SHP77 (cell line): ENCODE data around the gene GPC6.

Experiments
- DNase-seq, 2 experiments: peaks; one replicate each; lab custom pipeline; 2025; lab: John Stamatoyannopoulos, UW

GPC6 gene

GRCh38 chr13:93775507-93776108 is 549.0 kb downstream of the GPC6 start:
- no peak for DNase-seq

DNA sequence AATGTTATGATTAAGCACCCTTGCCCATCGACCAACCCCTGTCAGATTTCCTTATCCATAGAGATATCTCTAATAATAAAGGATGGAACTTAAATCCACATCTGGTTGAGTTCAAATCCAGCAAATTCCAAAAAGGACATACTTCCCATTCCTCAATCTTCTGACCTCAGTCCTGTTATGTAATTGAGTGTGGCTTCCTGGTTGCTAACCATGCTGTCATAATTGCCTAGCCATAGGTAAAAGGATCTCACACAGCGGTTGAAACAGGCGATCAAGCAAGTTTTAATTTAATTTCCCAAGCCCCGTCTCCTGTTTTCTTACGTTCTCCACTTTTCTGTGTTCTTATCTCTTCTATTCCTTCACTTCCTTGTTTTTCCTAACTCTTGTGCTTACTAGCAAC is 550.3 kb downstream of the GPC6 start:
- no peak for DNase-seq

GRCh38 chr13:93777504-93777903 is 550.9 kb downstream of the GPC6 start:
- DNase-seq, result no peak

DNA sequence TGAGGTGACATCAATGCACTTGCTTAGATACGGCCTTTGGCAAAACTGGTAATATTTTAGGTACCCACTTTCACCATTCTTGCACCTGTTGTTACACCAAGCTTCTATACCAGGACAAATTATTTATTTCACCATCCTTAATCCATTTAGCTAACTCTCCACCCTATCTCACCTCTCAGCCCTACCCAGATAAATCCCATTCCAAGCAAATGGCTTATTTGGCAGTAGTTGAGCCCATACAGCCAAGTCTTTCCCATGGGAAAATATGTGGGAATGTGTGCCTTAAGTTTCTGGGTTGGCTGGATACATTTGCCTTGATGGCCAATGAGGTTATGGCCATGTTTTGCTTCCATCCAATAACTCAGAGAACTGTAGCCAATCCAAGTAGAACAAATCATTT is 551.9 kb downstream of the GPC6 start:
- DNase-seq, result no peak

GRCh38 chr13:93784191-93784590 is 557.6 kb downstream of the GPC6 start:
- DNase-seq, result no peak

DNA sequence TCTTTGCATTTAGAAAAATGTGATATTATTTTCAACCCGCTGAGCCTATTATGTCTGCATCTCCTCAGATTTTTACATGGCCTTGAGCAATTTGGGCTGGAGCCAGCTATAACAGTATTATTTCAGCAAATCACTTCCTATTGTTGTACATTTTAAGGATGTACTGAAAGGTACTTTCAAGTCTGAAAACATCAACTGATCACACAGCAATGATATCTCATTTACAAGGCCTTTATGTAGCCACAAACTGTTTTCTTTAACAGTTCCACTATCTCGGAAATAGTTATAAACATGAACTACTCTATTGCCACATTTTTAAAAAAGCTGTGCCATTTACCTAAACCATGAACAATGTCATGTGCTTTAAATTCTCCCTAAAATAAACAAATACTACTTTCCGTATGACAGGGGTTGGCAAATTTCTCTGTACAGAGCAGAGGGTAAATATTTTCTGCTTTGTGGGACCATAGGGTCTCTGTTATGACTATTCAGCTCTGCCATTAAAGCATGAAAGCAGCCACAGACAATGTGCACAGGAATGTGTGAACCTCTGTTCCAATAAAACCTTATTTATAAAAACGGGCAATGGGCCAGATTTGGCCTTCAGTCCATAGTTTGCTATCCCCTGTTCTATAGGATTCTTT is 560.4 kb downstream of the GPC6 start:
- DNase-seq, result no peak

- DNase-seq, result no peak
Measured at GRCh38 chr13:93788456-93788855, 561.8 kb downstream of the GPC6 start.

- DNase-seq, result no peak
Measured at GRCh38 chr13:93789058-93789457, 562.5 kb downstream of the GPC6 start.

GRCh38 chr13:93794197-93794885 is 567.7 kb downstream of the GPC6 start:
- no peak for DNase-seq

DNA sequence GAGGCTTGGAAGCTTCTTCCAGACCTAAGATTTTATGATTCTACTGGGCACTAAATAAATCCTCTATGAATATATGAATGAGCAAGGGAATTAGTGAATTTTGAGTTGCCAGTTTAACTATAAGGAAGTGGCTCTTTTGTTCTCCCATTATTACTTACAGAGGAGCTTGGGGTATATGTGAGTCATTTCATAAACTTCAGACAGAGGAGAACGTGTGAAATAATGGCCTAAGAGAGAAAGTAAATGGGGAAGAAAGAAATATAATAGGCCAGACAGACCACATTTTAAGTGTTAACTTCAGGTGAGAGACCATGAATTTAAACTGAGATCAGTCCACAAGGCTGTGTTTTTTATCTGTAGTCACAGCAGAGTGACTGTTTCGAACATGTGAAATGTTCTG is 570.9 kb downstream of the GPC6 start:
- no peak for DNase-seq

DNA sequence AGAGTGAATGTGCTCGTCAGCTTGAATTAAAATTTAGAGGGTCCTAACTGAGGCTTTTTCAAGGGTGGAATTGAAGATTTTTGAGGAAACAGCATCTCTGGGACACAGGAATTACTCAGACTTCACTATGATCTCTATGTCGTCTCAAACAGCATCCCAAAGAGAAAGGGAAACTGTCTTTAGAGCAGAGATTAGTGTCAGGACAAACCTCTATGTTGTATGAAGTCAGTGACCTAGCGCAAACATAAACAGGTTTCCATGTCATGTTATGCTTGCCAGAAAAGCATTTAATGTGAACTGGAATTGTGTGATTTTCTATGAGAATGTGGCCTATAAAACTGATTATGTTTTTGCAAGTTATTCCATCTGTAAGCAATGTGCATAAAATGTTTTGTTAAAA is 573.7 kb downstream of the GPC6 start:
- DNase-seq, result no peak

DNA sequence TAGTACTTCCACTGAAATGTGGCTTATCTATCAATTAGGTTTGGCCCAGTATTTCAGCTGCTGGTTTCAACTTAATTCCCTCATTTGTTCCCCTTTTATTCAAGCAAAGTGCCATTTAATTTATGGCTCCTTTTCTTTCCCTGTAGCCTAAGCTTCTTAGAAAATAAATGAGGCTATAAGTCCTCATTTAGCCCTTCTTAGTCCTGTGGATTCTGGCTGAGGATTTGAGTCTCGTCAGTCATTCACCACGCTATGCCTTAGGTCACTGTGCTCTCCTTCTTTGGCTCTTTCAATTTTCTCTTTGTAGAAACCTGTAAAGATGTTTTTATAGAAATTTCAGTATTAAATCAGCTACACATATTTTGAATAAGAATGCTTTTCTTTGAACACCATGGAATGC is 579.1 kb downstream of the GPC6 start:
- DNase-seq, result no peak

DNA sequence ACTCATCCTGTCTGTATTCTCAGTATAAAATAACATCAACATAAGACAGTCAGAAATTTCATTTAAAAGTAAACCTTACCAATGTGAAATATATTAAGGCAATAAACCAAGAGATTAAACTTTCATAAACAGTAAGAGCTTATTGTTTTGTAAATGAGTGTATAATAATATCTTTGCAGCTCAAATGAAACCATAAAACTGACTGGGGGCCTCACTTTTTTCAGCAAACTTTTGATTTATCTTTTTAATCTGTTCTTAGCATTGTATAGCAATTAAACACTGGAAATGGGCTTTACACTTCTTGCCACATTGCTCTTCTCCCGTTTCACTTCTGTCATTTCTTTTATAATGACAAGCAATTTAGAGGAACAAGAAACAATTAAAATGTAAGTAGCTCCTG is 580.3 kb downstream of the GPC6 start:
- no peak for DNase-seq

- no peak for DNase-seq
Measured at GRCh38 chr13:93810264-93810663, 583.7 kb downstream of the GPC6 start.

DNA sequence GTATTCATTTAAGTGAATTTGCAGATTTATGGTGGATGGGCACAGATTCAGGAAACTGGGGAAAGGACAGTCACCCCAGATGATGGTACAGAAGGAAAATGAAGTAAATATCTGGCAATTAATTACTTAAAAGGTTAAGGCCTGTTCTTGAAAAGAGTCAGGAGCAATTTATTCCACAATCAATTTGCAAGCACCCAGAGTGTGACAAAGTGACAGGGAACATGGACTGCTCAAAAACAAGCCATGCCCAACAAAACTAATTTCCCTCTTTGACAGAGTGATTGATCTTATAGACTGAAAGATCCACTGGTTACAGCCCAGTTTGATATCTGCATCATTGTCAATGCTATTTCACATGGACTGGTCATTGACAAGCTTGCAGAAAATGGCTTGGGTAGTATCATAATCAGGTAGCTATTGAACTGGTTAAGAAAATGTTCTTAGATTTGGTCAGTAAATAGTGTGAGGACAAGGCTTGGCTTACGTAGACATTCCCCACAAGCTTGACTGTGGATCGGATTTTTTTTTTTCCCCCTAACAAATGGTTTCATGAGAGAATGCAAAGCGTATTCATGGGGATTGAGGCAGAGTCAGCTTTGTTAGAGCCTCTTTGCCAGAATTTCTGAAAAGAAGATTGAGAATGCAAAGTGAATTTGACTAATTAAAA is 584.6 kb downstream of the GPC6 start:
- DNase-seq, result no peak

DNA sequence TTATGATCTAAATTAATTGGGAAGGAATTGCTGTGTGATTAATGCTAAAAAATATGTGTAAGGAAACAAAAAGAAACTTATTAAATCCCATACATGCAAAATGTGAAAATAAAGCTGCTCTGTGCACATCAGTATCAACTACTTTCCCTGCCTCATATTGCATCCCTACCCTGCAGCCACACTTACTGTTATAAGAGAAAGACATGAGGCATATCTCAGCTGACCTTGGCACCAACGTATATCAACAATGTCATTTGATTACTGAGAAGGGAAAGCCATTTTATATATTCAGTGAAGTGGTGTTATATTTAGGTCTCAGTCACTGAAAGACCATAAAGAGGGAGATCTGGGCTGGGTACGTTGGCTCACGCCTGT is 585.1 kb downstream of the GPC6 start:
- DNase-seq, result no peak

- no peak for DNase-seq
Measured at GRCh38 chr13:93814658-93815057, 588.1 kb downstream of the GPC6 start.

- DNase-seq, result no peak
Measured at GRCh38 chr13:93818345-93818744, 591.7 kb downstream of the GPC6 start.

DNA sequence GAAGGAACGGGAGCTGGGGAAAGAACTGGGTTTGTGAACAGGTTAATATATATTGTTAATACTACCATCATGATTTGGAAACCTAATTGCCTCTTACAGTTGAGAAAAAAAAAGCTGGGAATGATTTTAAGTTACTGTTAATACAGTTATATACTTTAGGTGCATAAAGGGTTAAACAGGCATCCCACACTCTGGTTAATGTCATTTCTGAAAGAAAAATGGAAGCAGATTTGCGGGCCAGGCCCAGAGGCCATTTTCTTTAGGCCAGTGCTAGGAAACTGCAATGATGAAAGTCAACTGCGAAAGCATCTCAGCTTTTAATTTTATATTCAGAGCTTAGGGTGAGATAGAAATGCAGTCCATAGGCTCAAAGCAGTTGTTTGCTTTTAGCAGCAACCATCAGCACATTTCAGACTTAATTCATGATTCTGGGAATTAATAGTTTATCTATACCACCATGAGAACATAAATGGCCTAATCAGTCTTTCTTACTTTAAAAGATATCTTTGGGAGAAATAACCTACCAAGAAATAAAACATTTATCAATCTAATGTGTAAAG is 592.8 kb downstream of the GPC6 start:
- no peak for DNase-seq

DNA sequence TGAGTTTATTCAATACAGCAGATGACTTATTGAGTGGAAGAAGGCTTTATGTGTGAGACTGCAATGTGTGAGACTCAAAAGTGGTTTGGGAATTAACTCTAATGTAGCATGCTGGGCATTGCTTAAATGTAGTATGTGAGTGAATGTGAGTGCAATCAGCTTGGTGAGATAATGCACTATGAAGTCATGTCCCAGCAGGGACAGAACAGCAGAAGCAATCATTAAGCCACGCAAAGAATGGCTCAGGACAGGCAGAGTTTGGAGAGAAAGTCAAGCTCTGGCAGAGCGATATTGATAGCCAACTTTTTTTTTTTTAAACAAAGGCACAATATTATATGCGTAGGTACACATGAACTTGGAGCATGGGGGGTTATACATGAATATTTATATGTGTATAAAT is 597.7 kb downstream of the GPC6 start:
- DNase-seq, result no peak

DNA sequence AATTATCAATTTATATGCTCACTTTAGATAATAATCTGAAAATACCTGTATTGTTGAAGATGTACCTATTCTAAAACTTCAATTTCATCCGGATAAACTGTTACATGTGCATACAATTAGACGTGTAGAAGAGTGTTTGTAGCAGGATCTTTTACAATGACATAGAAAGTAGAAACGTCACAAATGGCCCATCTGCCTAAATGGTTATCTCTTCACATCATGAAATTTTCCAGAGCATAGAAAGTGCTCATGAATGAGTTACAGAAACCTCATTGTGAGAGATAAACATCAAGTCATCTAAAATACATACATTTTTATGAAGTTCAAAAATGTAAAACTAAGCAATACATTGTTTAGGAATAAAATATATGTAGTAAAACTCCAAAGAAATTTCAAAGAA is 607.4 kb downstream of the GPC6 start:
- DNase-seq, result no peak

- no peak for DNase-seq
Measured at GRCh38 chr13:93843082-93843481, 616.5 kb downstream of the GPC6 start.

GRCh38 chr13:93847162-93847561 is 620.6 kb downstream of the GPC6 start:
- DNase-seq, result no peak
